Smooth muscle cell (in vitro differentiated cells): ENCODE results near the gene DIP2C. TPM values are rescaled to one million over a fixed set of nuclear protein-coding genes. Genes with fewer than 3 reads are reported as not detected.
"Not testable (repeated sequence)": the region's sequence is repeated elsewhere in the genome, so short reads cannot be mapped to it uniquely, and the experiment has no call there.

Source experiments
- DNase-seq: peaks from one replicate; lab custom pipeline; 2025; ENCODE audit not compliant: unreplicated experiment; lab: John Stamatoyannopoulos, UW
- H2AFZ ChIP-seq: fragments of 200-600 bp; sonication (generic); 2 replicates; pipeline ENCODE4 v1.6.0; 2016; ENCODE audit warnings: antibody characterized with exemption, low read depth, mild to moderate bottlenecking
- H3F3A ChIP-seq: fragments of 200-600 bp; sonication (generic); 2 replicates; pipeline ENCODE4 v1.6.0; 2017; ENCODE audit warnings: antibody characterized with exemption, low read depth
- H3K27ac ChIP-seq: fragments of 200-600 bp; sonication (generic); 2 replicates; pipeline ENCODE4 v1.5.1; 2016; ENCODE audit warnings: low read depth, mild to moderate bottlenecking
- H3K27me3 ChIP-seq: fragments of 200-600 bp; sonication (generic); 2 replicates; pipeline ENCODE4 v1.6.1; 2016; ENCODE audit warnings: low read depth, mild to moderate bottlenecking
- H3K36me3 ChIP-seq: fragments of 200-600 bp; sonication (generic); 2 replicates; pipeline ENCODE4 v1.5.1; 2016; ENCODE audit warnings: low read depth
- H3K4me1 ChIP-seq: fragments of 200-600 bp; sonication (generic); 2 replicates; pipeline ENCODE4 v1.5.1; 2016; ENCODE audit warnings: low read depth
- H3K4me2 ChIP-seq: fragments of 200-600 bp; sonication (generic); 2 replicates; pipeline ENCODE4 v1.6.0; 2016; ENCODE audit warnings: mild to moderate bottlenecking
- H3K4me3 ChIP-seq: fragments of 200-600 bp; sonication (generic); 2 replicates; pipeline ENCODE4 v1.5.1; 2016; ENCODE audit warnings: mild to moderate bottlenecking
- H3K79me2 ChIP-seq: fragments of 200-600 bp; sonication (generic); 2 replicates; pipeline ENCODE4 v1.6.0; 2016; ENCODE audit warnings: low read depth, mild to moderate bottlenecking
- H3K9ac ChIP-seq: fragments of 200-600 bp; sonication (generic); 2 replicates; pipeline ENCODE4 v1.6.0; 2016; ENCODE audit warnings: low read depth
- H3K9me3 ChIP-seq: fragments of 200-600 bp; sonication (generic); replicated peaks from 2 replicates; pipeline ENCODE4 v1.5.1; 2016; ENCODE audit warnings: low read depth
- H4K20me1 ChIP-seq: fragments of 200-600 bp; sonication (generic); 2 replicates; pipeline ENCODE4 v1.6.0; 2016; ENCODE audit warnings: low read depth
- CTCF ChIP-seq: fragments of 200-600 bp; sonication (generic); IDR thresholded peaks from 2 replicates; pipeline ENCODE4 v1.5.1; 2017; ENCODE audit warnings: borderline replicate concordance, mild to moderate bottlenecking, antibody characterized with exemption; ENCODE audit not compliant: insufficient read depth, poor library complexity, severe bottlenecking
- WGBS: methylation state at CpG from one replicate; pipeline ENCODE4 v1.1.7; 2016; ENCODE audit warnings: low lambda C conversion rate; 5-methylcytosine and 5-hydroxymethylcytosine counted together
- polyA plus RNA-seq: library from polyadenylated mRNA; unstranded; fragments of >200 nt; fragmentation: Nextera tagmentation; extraction: Ambion mirVana; gene quantifications from 2 replicates; pipeline ENCODE4 v1.2.1, GENCODE V29; 2016
- total RNA-seq: library from RNA; depleted of rRNA; stranded (reverse); fragments of >200 nt; gene quantifications from 2 replicates; pipeline ENCODE4 v1.2.3, GENCODE V29; 2014

Gene DIP2C
- total and polyA plus RNA-seq, 2 experiments from 2014 or later = 14.9 to 15.3 TPM

- H3K4me2 ChIP-seq = no peak overlapping the region
- H3K9me3 ChIP-seq = no peaks in the 10 kb centered on the region
- no peak overlapping the region for H3K9ac ChIP-seq
- H3F3A ChIP-seq = peaks cover under 1% of the 10 kb centered on the region
- no peaks in the 10 kb centered on the region for H3K36me3 ChIP-seq
- peaks cover 94% of the 10 kb centered on the region for H4K20me1 ChIP-seq
- DNase-seq = no peak
- no peak for TF ChIP-seq CTCF
- H3K27me3 ChIP-seq = no peaks in the 10 kb centered on the region
- H3K27ac ChIP-seq = no peak overlapping the region
- no peak overlapping the region for H2AFZ ChIP-seq
- H3K4me1 ChIP-seq = no peaks in the 10 kb centered on the region
- H3K79me2 ChIP-seq = peaks cover 84% of the 10 kb centered on the region
- H3K4me3 ChIP-seq = no peak overlapping the region
- 93% methylated on average over 9 of the region's 9 CpGs for WGBS
Observed at GRCh38 chr10:586151-586550, 103.3 kb downstream of the DIP2C start.

- H3K9me3 ChIP-seq = no peaks in the 10 kb centered on the region
- H3K27me3 ChIP-seq = no peaks in the 10 kb centered on the region
- DNase-seq = no peak
- H3F3A ChIP-seq = peaks cover 7% of the 10 kb centered on the region
- no peak overlapping the region for H2AFZ ChIP-seq
- H3K27ac ChIP-seq = no peak overlapping the region
- no peak overlapping the region for H3K4me2 ChIP-seq
- no peak overlapping the region for H3K4me3 ChIP-seq
- no peak overlapping the region for H3K9ac ChIP-seq
- no peak for TF ChIP-seq CTCF
- peaks cover 77% of the 10 kb centered on the region for H3K79me2 ChIP-seq
- WGBS = 91% methylated on average over 7 of the region's 7 CpGs
- no peaks in the 10 kb centered on the region for H3K4me1 ChIP-seq
- H4K20me1 ChIP-seq = peaks cover 95% of the 10 kb centered on the region
- no peaks in the 10 kb centered on the region for H3K36me3 ChIP-seq
Observed at GRCh38 chr10:585502-585901, 104.0 kb downstream of the DIP2C start.

- H3K4me1 ChIP-seq, H3K4me2 ChIP-seq, H3K27me3 ChIP-seq, H3K27ac ChIP-seq, H3K4me3 ChIP-seq, H3K36me3 ChIP-seq, H2AFZ ChIP-seq, DNase-seq, H3K9ac ChIP-seq, H3K9me3 ChIP-seq: not testable (repeated sequence)
- Histone ChIP-seq H4K20me1 (peaks cover 95% of the 10 kb centered on the region), H3F3A (peaks cover 14% of the 10 kb centered on the region), H3K79me2 (peaks cover 76% of the 10 kb centered on the region)
- WGBS = 97% methylated on average over 36 of the region's 55 CpGs
Observed at GRCh38 chr10:584497-585290, 104.8 kb downstream of the DIP2C start.

GRCh38 chr10:583433-583832 lies 106.0 kb downstream of the DIP2C start:
- Histone ChIP-seq H3K9me3 (no peaks in the 10 kb centered on the region), H3K27ac (no peak overlapping the region), H3K4me2 (no peak overlapping the region), H2AFZ (no peak overlapping the region), H3K4me1 (no peaks in the 10 kb centered on the region), H4K20me1 (peaks cover 95% of the 10 kb centered on the region), H3K27me3 (no peaks in the 10 kb centered on the region), H3K79me2 (peaks cover 77% of the 10 kb centered on the region), H3F3A (peaks cover 18% of the 10 kb centered on the region), H3K4me3 (no peak overlapping the region), H3K36me3 (no peaks in the 10 kb centered on the region), H3K9ac (no peak overlapping the region)
- WGBS = 97% methylated on average over 14 of the region's 14 CpGs
- DNase-seq = no peak
- no peak for TF ChIP-seq CTCF
